C1 segment of cervical spinal cord (tissue), 14 donors: Measurements from ENCODE around the gene TRAF3IP1.
"Not testable (repeated sequence)": the region's sequence is repeated elsewhere in the genome, so short reads cannot be mapped to it uniquely, and the experiment has no call there.

Source experiments
- DNase-seq, 14 donors: peaks; one replicate each; lab custom pipeline; 2025; lab: John Stamatoyannopoulos, UW

TRAF3IP1 gene

DNA sequence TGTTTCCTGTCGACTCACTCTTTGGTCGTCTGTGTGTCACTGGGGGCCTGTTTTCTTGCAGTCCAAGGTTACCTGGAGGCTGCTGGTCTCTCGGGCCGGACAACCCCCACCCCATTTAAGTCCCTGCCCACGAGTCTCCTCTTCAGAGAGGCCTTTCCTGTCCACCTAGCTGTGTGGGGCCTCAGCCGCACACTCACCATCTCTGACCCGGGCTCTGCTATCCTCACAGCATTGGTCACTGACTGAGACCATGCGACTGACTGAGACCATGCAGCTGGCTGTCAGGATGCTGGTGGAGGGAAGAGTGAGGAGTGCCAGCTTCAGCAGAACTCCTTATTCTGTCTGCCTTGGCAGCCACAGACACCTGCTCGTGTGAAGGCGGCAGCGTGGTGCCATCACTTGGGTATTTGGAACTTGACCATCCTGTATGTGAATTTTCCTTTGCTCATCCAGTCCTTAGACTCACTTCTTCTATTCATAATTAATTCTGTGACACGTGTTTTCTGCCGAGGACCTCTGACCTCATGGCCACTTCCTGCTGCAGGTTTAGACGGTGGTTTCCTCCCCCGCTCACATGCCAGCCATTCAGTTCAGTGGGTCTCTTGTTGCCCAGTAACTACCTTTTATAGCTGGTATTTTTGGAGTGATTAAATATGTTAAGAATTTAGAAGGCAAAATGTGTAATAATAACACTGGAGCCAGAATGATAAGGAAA, 58.9 kb downstream of the TRAF3IP1 start:
- DNase-seq = no peak

- no peak for DNase-seq
Observed at GRCh38 chr2:238380336-238380735, 60.0 kb downstream of the TRAF3IP1 start.

GRCh38 chr2:238380785-238381184, 60.5 kb downstream of the TRAF3IP1 start:
- DNase-seq = no peak

DNA sequence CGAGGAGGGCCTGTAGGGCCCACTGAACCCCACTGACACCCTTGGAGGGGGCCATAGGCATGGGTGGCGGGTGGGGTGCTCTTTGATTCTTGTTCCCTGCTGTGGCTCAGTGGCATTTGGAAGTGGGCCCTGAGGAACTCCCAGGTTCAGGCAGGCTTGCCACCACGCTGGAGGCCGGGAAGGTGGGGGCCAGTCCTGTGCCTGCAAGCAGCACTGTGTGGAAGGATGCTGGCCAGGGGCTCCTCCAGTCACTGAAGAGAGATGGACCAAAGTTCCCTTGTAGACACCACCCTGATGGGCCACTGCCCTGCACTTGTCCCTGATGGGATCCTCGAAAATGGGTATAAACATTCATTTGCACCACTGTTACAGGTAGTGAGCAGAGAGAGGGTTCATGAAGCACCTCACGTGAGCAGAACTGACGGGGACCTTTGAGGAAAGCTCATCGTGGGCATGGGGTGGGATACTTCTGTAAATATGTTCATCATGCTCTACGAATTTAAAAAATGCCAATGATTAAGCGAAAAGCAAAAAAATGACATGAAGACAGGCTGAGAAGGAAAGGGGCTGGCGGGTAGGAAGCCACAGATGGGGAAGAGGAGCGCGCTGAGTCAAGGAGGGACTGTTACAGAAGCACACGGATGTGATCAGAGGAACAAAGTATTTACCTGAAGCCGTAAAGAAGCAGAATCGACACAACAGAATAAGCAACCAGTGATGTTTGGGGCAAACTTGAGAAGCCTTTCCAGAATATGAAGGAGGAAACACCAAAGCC, 61.2 kb downstream of the TRAF3IP1 start:
- no peak for DNase-seq

- DNase-seq = no peak
Observed at GRCh38 chr2:238382381-238382781, 62.1 kb downstream of the TRAF3IP1 start.

GRCh38 chr2:238383135-238383534, 62.8 kb downstream of the TRAF3IP1 start:
- no peak for DNase-seq

GRCh38 chr2:238383743-238384380, 63.5 kb downstream of the TRAF3IP1 start:
- DNase-seq = no peak

DNA sequence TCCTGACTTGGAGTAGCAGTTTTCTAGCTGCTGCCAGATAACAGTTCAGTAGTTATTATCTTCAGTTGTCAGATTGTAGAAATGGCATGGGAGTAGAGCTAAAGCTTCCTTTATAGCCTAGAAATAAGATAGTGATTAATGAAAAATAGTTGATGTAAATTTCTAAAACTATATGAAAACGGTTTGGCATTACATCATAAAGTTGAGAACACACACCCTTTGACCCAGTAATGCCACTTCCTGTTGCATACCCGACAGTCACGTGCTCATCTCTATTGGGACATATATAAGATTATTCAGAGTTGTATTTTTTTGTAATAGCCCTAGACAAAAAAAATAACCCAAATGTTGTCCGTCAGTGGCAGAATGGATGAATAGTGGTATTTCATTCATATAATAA, 67.0 kb downstream of the TRAF3IP1 start:
- DNase-seq = no peak

DNA sequence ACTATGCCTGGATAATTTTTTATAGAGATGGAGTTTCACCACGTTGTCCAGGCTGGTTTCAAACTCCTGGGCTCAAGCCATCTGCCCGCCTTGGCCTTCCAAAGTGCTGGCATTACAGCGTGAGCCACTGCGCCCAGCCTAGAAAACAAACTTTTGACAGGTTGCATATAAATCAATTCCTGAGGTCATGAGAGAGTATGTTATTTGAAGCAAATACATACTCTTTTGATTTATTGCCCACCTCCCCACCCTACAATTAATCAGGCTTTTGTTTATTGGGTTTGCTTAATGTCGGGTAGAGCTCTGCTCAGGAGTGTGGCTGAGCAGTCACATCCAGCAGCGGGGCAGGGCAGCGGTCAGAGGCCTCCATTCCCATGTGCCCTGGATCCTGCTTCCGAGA, 68.5 kb downstream of the TRAF3IP1 start:
- DNase-seq = no peak

GRCh38 chr2:238389988-238390589, 69.8 kb downstream of the TRAF3IP1 start:
- DNase-seq = no peak

DNA sequence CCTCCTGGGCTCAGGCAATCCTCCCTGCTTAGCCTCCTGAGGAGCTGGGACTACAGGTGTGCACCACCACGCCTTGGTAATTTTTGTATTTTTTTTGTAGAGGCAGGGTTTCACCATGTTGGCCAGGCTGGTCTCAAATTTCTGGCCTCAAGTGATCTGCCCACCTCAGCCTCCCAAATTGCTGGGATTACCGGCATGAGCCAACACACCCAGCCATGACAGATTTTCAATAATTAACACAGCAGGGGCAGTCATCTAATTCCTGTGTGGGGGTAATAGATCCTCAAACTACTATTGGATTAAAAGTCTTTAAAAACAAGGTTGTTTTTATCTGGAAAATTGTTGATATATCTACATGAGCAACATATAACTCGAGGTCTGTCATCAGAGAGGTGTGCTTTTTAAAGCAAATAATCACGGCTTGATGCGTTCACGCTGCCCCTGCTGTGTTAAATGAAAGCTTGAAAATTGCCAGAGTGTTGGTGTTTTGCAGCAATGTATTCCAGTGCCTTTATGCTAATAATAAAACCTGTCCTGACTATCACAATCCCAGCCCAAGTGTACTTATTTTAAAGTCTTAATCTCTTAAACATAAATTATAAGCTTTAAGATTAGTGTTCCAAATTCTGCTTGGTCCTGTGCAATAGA, 70.8 kb downstream of the TRAF3IP1 start:
- no peak for DNase-seq

DNA sequence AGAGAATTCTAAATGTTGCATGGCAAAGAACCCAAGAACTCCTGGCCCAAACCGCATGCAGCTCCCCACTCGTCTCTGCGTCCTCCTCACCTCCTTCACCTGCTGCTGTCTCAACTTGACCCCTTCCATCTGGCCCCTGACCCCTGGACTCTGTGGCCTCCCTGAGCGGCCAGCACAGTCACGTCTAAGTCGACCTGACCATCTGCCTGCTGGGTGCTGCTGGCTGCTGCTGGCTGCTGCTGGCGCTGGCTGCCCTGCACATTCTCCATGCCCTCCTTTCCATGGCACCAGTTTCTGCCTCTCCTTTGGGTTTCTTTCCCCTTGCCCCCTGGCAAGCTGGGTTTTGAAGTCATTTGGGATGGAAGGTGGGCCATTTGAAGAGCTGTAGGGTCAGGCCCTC, 76.3 kb downstream of the TRAF3IP1 start:
- DNase-seq = no peak

- no peak for DNase-seq
Observed at GRCh38 chr2:238397356-238397755, 77.0 kb downstream of the TRAF3IP1 start.

- no peak for DNase-seq
Observed at GRCh38 chr2:238398577-238398976, 78.3 kb downstream of the TRAF3IP1 start.

DNA sequence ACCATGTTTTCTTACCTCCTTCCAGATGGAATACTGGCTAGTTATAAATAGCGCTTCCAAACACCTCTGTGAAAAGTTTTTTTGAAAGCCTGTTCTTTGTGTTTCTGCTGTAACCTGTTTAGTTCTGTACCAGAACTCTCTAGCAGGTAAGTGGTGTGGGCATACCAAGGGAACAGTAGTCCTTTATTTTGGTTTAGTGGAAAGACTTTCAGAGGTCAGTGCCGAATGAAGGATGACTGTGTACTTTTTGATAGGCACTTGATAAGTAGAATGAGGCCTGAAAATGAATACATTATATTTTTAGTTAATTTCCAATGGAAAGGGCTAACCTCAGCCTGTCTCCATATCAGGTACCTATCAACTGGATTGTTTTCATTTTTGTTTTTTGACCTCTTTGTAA, 78.8 kb downstream of the TRAF3IP1 start:
- no peak for DNase-seq

GRCh38 chr2:238401551-238401950, 81.2 kb downstream of the TRAF3IP1 start:
- DNase-seq = no peak

DNA sequence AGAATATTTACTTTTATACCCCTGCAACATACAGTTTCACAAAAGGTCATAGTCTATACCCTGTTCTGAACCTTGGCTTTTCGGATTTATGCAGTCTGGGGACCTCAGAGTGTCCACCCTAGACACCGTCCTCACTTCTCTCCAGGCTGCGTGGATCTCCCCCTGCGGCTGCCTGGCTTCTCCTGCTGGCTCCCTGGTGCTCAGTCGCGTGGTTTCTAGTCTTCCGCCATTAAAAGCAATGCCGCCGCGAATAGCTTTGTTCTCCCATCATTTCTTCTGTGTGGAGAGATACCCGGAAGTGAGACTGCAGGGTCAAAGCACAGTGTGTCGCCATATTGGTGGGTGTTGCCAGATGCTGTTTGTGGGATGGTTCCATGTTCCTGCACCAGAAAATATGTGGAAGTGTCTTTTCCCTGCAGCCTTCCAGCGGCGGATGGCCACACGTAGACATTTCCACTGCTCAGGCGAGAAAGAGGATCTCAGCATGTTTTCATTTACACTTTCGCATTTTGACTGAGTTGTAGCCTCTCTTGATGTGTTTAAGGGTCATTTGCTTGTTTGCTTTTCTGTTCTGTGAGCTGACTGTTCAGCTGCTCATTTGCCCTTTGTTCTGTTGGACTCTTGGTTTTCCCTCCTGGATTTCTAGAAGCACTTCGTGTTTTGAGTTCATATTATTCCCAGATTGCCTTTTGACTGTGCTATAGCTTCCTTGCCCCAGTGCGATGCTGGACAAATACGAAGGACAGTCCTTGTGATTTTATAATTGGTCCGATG, 83.5 kb downstream of the TRAF3IP1 start:
- no peak for DNase-seq

- DNase-seq = no peak
Observed at GRCh38 chr2:238404406-238405216, 84.3 kb downstream of the TRAF3IP1 start.

DNA sequence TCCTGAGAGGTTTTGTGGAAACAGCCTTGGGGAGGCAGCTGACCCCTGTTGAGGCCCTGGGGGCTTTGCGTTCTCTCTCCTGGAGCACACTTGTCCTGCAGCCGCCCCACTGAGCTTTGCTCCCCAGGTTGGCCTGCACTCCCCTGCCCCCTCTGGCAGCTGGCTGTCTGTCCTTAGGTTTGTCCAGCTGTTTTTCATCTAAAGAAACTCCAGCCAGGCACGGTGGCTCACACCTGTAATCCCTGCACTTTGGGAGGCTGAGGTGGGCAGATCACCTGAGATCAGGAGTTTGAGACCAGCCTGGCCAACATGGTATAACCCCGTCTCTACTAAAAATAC, 84.9 kb downstream of the TRAF3IP1 start:
- not testable (repeated sequence) for DNase-seq
